T-helper 1 cell treated with Interleukin-12 subunit alpha and Interleukin-12 subunit beta and Interleukin-4 antibody, amounts not matched to agents 30 μg/mL and 1 μg/mL, for 36 hours (primary cell): ENCODE measurements around the gene ZNF341.
A peak's percentile ranks its signal among the peaks of the same experiment; 100 is the strongest.
"Not testable (repeated sequence)": the region's sequence is repeated elsewhere in the genome, so short reads cannot be mapped to it uniquely, and the experiment has no call there.

ENCODE experiments used
- H3K27ac Mint-ChIP-seq: one replicate; pipeline ENCODE4 v1.8.0; 2021; ENCODE audit warnings: mild to moderate bottlenecking, mixed read lengths
- H3K27me3 Mint-ChIP-seq: one replicate; pipeline ENCODE4 v1.8.0; 2021; ENCODE audit warnings: low read depth, mixed read lengths
- H3K36me3 Mint-ChIP-seq: one replicate; pipeline ENCODE4 v1.8.0; 2021; ENCODE audit warnings: low read depth, mixed read lengths
- H3K4me1 Mint-ChIP-seq: one replicate; pipeline ENCODE4 v1.8.0; 2021; ENCODE audit warnings: low read depth, mixed read lengths
- H3K4me3 Mint-ChIP-seq: one replicate; pipeline ENCODE4 v1.8.0; 2021; ENCODE audit warnings: mild to moderate bottlenecking, moderate library complexity, mixed read lengths
- H3K9me3 Mint-ChIP-seq: one replicate; pipeline ENCODE4 v1.8.0; 2021; ENCODE audit warnings: mixed read lengths

ZNF341 gene

GRCh38 chr20:33733654-33734576 is 2.1 kb downstream of the ZNF341 start:
- H3K4me3 Mint-ChIP-seq: peak overlapping the region; percentile 47
- H3K27ac Mint-ChIP-seq: peak overlapping the region; percentile 51
- H3K36me3 Mint-ChIP-seq: peaks cover 14% of the 10 kb centered on the region
- H3K27me3 Mint-ChIP-seq: no peaks in the 10 kb centered on the region
- peaks cover 14% of the 10 kb centered on the region for H3K9me3 Mint-ChIP-seq
- peaks cover 19% of the 10 kb centered on the region for H3K4me1 Mint-ChIP-seq

- Mint-ChIP-seq H3K27me3 (no peaks in the 10 kb centered on the region), H3K4me1 (peaks cover 16% of the 10 kb centered on the region), H3K9me3 (peaks cover 14% of the 10 kb centered on the region), H3K4me3 (no peak overlapping the region), H3K27ac (no peak overlapping the region), H3K36me3 (peaks cover 14% of the 10 kb centered on the region)
Observed at GRCh38 chr20:33736962-33737361, 5.2 kb downstream of the ZNF341 start.

- no peaks in the 10 kb centered on the region for H3K27me3 Mint-ChIP-seq
- no peak overlapping the region for H3K4me3 Mint-ChIP-seq
- peaks cover 14% of the 10 kb centered on the region for H3K9me3 Mint-ChIP-seq
Observed at GRCh38 chr20:33739493-33739892, 7.7 kb downstream of the ZNF341 start.

GRCh38 chr20:33740189-33740588 is 8.4 kb downstream of the ZNF341 start:
- Mint-ChIP-seq H3K27ac (no peak overlapping the region), H3K4me1 (peaks cover 3% of the 10 kb centered on the region), H3K9me3 (peaks cover 14% of the 10 kb centered on the region), H3K27me3 (no peaks in the 10 kb centered on the region), H3K36me3 (peaks cover 13% of the 10 kb centered on the region), H3K4me3 (no peak overlapping the region)

More at GRCh38 chr20:33739493-33739892, 7.7 kb downstream of the ZNF341 start:
- H3K27ac Mint-ChIP-seq: no peak overlapping the region
- H3K36me3 Mint-ChIP-seq: peaks cover 13% of the 10 kb centered on the region
- H3K4me1 Mint-ChIP-seq: peaks cover 3% of the 10 kb centered on the region

GRCh38 chr20:33744181-33744580 is 12.4 kb downstream of the ZNF341 start:
- no peak overlapping the region for H3K27ac Mint-ChIP-seq

GRCh38 chr20:33744773-33745385 is 13.1 kb downstream of the ZNF341 start:
- H3K27me3 Mint-ChIP-seq: no peaks in the 10 kb centered on the region
- peaks cover 2% of the 10 kb centered on the region for H3K4me1 Mint-ChIP-seq
- H3K9me3 Mint-ChIP-seq: no peaks in the 10 kb centered on the region
- peaks cover 2% of the 10 kb centered on the region for H3K36me3 Mint-ChIP-seq
- H3K4me3 Mint-ChIP-seq: no peak overlapping the region
- no peak overlapping the region for H3K27ac Mint-ChIP-seq

More at GRCh38 chr20:33744181-33744580, 12.4 kb downstream of the ZNF341 start:
- Mint-ChIP-seq H3K36me3 (peaks cover 2% of the 10 kb centered on the region), H3K9me3 (no peaks in the 10 kb centered on the region), H3K27me3 (no peaks in the 10 kb centered on the region), H3K4me3 (no peak overlapping the region), H3K4me1 (peaks cover 2% of the 10 kb centered on the region)

- Mint-ChIP-seq H3K27me3 (no peaks in the 10 kb centered on the region), H3K4me1 (peaks cover 2% of the 10 kb centered on the region), H3K4me3 (no peak overlapping the region), H3K36me3 (peaks cover 2% of the 10 kb centered on the region), H3K9me3 (no peaks in the 10 kb centered on the region), H3K27ac (no peak overlapping the region)
Observed at GRCh38 chr20:33746325-33746998, 14.7 kb downstream of the ZNF341 start.

- Mint-ChIP-seq H3K27me3 (no peaks in the 10 kb centered on the region), H3K9me3 (no peaks in the 10 kb centered on the region), H3K4me1 (peaks cover 2% of the 10 kb centered on the region), H3K4me3 (no peak overlapping the region), H3K27ac (no peak overlapping the region), H3K36me3 (peaks cover 17% of the 10 kb centered on the region)
Observed at GRCh38 chr20:33751775-33752174, 20.0 kb downstream of the ZNF341 start.

GRCh38 chr20:33753143-33753542 is 21.3 kb downstream of the ZNF341 start:
- Mint-ChIP-seq H3K9me3 (peaks cover 5% of the 10 kb centered on the region), H3K4me1 (peaks cover 2% of the 10 kb centered on the region), H3K36me3 (peaks cover 25% of the 10 kb centered on the region), H3K27me3 (no peaks in the 10 kb centered on the region), H3K4me3 (no peak overlapping the region), H3K27ac (no peak overlapping the region)

- peaks cover 5% of the 10 kb centered on the region for H3K9me3 Mint-ChIP-seq
- no peaks in the 10 kb centered on the region for H3K4me1 Mint-ChIP-seq
Observed at GRCh38 chr20:33753763-33754162, 22.0 kb downstream of the ZNF341 start.

GRCh38 chr20:33755936-33756490 is 24.2 kb downstream of the ZNF341 start:
- H3K4me3 Mint-ChIP-seq, H3K27ac Mint-ChIP-seq, H3K27me3 Mint-ChIP-seq, H3K9me3 Mint-ChIP-seq, H3K4me1 Mint-ChIP-seq: not testable (repeated sequence)
- peaks cover 30% of the 10 kb centered on the region for H3K36me3 Mint-ChIP-seq

More at GRCh38 chr20:33753763-33754162, 22.0 kb downstream of the ZNF341 start:
- no peak overlapping the region for H3K27ac Mint-ChIP-seq
- H3K27me3 Mint-ChIP-seq: no peaks in the 10 kb centered on the region
- peaks cover 28% of the 10 kb centered on the region for H3K36me3 Mint-ChIP-seq
- no peak overlapping the region for H3K4me3 Mint-ChIP-seq

GRCh38 chr20:33757046-33757445 is 25.2 kb downstream of the ZNF341 start:
- Mint-ChIP-seq H3K9me3 (peaks cover 5% of the 10 kb centered on the region), H3K4me3 (no peak overlapping the region), H3K36me3 (peaks cover 27% of the 10 kb centered on the region), H3K27ac (peak overlapping the region; percentile 31), H3K4me1 (no peaks in the 10 kb centered on the region), H3K27me3 (no peaks in the 10 kb centered on the region)

- H3K4me3 Mint-ChIP-seq: no peak overlapping the region
- no peak overlapping the region for H3K27ac Mint-ChIP-seq
- H3K9me3 Mint-ChIP-seq: peaks cover 5% of the 10 kb centered on the region
- H3K4me1 Mint-ChIP-seq: no peaks in the 10 kb centered on the region
- peaks cover 23% of the 10 kb centered on the region for H3K36me3 Mint-ChIP-seq
- no peaks in the 10 kb centered on the region for H3K27me3 Mint-ChIP-seq
Observed at GRCh38 chr20:33757458-33757857, 25.7 kb downstream of the ZNF341 start.

GRCh38 chr20:33761698-33762250 is 30.0 kb downstream of the ZNF341 start:
- Mint-ChIP-seq H3K27me3 (no peaks in the 10 kb centered on the region), H3K36me3 (peaks cover 21% of the 10 kb centered on the region), H3K4me3 (no peak overlapping the region), H3K27ac (no peak overlapping the region), H3K4me1 (no peaks in the 10 kb centered on the region), H3K9me3 (peaks cover 5% of the 10 kb centered on the region)
